ENCODE measurements around the gene C6orf132. TPM values are rescaled to one million over a fixed set of nuclear protein-coding genes. Genes with fewer than 3 reads are reported as not detected.

The C6orf132 gene
- total and polyA plus RNA-seq, 9 of the 15 experiments (the other 6 are each of a cell fraction or from before 2014, with no cell fraction given): 0.06 to 0.35 (median 0.14) TPM

DNA sequence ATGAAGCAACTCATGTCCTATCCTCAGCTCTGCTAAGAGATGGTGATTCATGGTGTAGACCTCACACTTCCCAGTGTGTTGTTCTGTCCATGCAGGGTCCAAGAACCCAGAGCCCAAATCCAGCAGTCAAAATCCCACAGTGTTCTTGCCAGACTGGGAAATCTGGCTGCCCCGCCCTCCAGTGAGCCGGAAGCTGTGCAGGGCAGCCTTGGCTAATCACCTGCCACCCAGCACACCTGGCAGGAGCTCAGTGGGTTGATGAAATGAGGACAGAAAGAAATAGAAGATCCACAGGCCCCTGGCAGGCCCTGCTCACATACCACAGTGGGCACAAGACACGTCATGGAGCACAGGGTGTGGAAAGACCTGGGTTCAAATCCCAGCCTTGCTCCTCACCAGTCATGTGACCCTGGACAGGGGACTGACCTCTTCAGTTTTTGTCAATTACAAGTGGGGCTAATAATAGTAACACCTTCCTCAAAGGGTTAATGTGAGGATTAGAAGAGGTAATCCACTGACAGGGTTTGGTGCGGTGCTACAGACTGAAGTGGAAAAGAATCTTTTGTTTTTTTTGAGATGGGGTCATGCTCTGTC lies 17.1 kb upstream of the C6orf132 start:
- Histone ChIP-seq H3K27me3 (ENCODE audit: control insufficient read depth in 2 of 2, insufficient read depth in 2 of 2, low read length in 2 of 2) (peaks cover 7 to 47% of the 10 kb centered on the region in 2 experiments; a peak in 3 of 5 replicates), H3K4me2 (ENCODE audit: insufficient read depth, low read length) (no peak overlapping the region), H3K36me3 (ENCODE audit: control insufficient read depth, insufficient read depth, low read length) (no peaks in the 10 kb centered on the region; the same call in 2 of the 3 replicates), H3K79me2 (ENCODE audit: control insufficient read depth, insufficient read depth, low read length) (no peaks in the 10 kb centered on the region), H3K4me3 (no peak overlapping the region), H3K27ac (ENCODE audit: extremely low read depth, low read depth, low read length) (no peak overlapping the region), H3K9ac (ENCODE audit: insufficient read depth in 1 of 2, low read depth in 2 of 2, low read length in 2 of 2) (peak overlapping the region in 1 of 2 experiments; percentile 9; a peak in 1 of 4 replicates), H3K4me1 (replicated peaks in 1 of 2; ENCODE audit: control insufficient read depth in 2 of 2, insufficient read depth in 2 of 2, low read length in 2 of 2) (peaks cover 0 to 7% of the 10 kb centered on the region in 2 experiments; a peak in 3 of 5 replicates), H3K9me3 (replicated peaks; ENCODE audit: control insufficient read depth, insufficient read depth, low read depth, low read length) (no peaks in the 10 kb centered on the region), H4K20me1 (replicated peaks; ENCODE audit: control insufficient read depth, insufficient read depth, low read length) (no peaks in the 10 kb centered on the region), H2AFZ (ENCODE audit: low read depth, low read length) (no peak overlapping the region), H3K9me1 (ENCODE audit: control insufficient read depth, insufficient read depth, low read length) (no peaks in the 10 kb centered on the region)
- FAIRE-seq: no peak
- TF ChIP-seq, protein P1, sequence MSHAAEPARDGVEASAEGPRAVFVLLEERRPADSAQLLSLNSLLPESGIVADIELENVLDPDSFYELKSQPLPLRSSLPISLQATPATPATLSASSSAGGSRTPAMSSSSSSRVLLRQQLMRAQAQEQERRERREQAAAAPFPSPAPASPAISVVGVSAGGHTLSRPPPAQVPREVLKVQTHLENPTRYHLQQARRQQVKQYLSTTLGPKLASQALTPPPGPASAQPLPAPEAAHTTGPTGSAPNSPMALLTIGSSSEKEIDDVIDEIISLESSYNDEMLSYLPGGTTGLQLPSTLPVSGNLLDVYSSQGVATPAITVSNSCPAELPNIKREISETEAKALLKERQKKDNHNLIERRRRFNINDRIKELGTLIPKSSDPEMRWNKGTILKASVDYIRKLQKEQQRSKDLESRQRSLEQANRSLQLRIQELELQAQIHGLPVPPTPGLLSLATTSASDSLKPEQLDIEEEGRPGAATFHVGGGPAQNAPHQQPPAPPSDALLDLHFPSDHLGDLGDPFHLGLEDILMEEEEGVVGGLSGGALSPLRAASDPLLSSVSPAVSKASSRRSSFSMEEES (CRISPR knock-in tag; IDR thresholded peaks at IDR 0.05): peak; percentile 82
- TF ChIP-seq NFE2L1 (tag; IDR thresholded peaks at IDR 0.05; ENCODE audit: borderline replicate concordance, low read depth) (no peak), SMAD1 (IDR thresholded peaks at IDR 0.05; ENCODE audit: low read depth, low read length, partially characterized antibody) (no peak)
- TF ChIP-seq, protein P2, sequence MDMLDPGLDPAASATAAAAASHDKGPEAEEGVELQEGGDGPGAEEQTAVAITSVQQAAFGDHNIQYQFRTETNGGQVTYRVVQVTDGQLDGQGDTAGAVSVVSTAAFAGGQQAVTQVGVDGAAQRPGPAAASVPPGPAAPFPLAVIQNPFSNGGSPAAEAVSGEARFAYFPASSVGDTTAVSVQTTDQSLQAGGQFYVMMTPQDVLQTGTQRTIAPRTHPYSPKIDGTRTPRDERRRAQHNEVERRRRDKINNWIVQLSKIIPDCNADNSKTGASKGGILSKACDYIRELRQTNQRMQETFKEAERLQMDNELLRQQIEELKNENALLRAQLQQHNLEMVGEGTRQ (CRISPR knock-in tag; IDR thresholded peaks at IDR 0.05): peak; percentile 24; the same call in 1 of the 2 replicates
- TF ChIP-seq, protein P3, sequence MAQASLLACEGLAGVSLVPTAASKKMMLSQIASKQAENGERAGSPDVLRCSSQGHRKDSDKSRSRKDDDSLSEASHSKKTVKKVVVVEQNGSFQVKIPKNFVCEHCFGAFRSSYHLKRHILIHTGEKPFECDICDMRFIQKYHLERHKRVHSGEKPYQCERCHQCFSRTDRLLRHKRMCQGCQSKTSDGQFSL (CRISPR knock-in tag; IDR thresholded peaks at IDR 0.05): no peak
- TF ChIP-seq, protein P3 (tag; IDR thresholded peaks at IDR 0.05): no peak
- no peak for ATAC-seq
- no peak for DNase-seq (ENCODE audit: extremely low read depth in 1 of 4, low spot score in 3 of 4)
- intact Hi-C loops (cut with micrococcal nuclease): no loop called here
- CTCF ChIA-PET (ENCODE audit: low intra/inter-chr PET ratio): no interaction called here
- no TSS peak for BruUV-seq (replicated peaks)
- POLR2A ChIA-PET: interaction anchor here (1.1 kb wide), 1 partner anchor 10 kb away, joined by 4 read pairs; no protein-coding TSS in a partner anchor
- in situ Hi-C loops (cut with MboI): loop anchor here (5.0 kb wide), 1 partner anchor 82 kb away; no protein-coding TSS in a partner anchor
- WGBS (ENCODE audit: insufficient coverage, low coverage, missing lambda C conversion rate): 5% methylated on average over 4 of the region's 4 CpGs

Measured in K562 (cell line).